HepG2 (cell line): ENCODE data around the gene CERS1.

ENCODE experiments used
- ATF3 ChIP-seq: sonication (generic); formaldehyde crosslinking; IDR thresholded peaks from 2 replicates; pipeline ENCODE4 v1.4.0; 2020; ENCODE audit warnings: missing genetic modification reagents
- FOSL1 ChIP-seq: sonication (generic); formaldehyde crosslinking; IDR thresholded peaks from 2 replicates; pipeline ENCODE4 v1.9.0; 2021; ENCODE audit warnings: missing genetic modification reagents, borderline replicate concordance
- PRDM10 ChIP-seq: sonication (generic); formaldehyde crosslinking; IDR thresholded peaks from 2 replicates; pipeline ENCODE4 v1.4.0; 2020; ENCODE audit warnings: low read depth, missing genetic modification reagents
- STAG1 ChIP-seq: sonication (generic); formaldehyde crosslinking; IDR thresholded peaks from 2 replicates; pipeline ENCODE4 v1.4.0; 2020; ENCODE audit warnings: missing genetic modification reagents
- TCF12 ChIP-seq, 2 experiments: fragments of 450-650 bp in 1 of 2; sonication (generic) in 1 of 2; formaldehyde crosslinking in 1 of 2; IDR thresholded peaks; 2 replicates each; pipeline versions ENCODE4 v1.6.1 to v1.8.0; 2017 to 2022; ENCODE audit warnings: antibody characterized with exemption in 1 of 2, mild to moderate bottlenecking in 1 of 2, missing genetic modification reagents in 1 of 2, moderate library complexity in 1 of 2
- TP53 ChIP-seq: sonication (generic); formaldehyde crosslinking; conservative IDR thresholded peaks from 2 replicates; pipeline ENCODE4 v1.4.0; 2020; ENCODE audit warnings: missing genetic modification reagents
- UBTF ChIP-seq: sonication (generic); formaldehyde crosslinking; IDR thresholded peaks from 2 replicates; pipeline ENCODE4 v1.4.0; 2020; ENCODE audit warnings: mild to moderate bottlenecking, missing genetic modification reagents

DNA sequence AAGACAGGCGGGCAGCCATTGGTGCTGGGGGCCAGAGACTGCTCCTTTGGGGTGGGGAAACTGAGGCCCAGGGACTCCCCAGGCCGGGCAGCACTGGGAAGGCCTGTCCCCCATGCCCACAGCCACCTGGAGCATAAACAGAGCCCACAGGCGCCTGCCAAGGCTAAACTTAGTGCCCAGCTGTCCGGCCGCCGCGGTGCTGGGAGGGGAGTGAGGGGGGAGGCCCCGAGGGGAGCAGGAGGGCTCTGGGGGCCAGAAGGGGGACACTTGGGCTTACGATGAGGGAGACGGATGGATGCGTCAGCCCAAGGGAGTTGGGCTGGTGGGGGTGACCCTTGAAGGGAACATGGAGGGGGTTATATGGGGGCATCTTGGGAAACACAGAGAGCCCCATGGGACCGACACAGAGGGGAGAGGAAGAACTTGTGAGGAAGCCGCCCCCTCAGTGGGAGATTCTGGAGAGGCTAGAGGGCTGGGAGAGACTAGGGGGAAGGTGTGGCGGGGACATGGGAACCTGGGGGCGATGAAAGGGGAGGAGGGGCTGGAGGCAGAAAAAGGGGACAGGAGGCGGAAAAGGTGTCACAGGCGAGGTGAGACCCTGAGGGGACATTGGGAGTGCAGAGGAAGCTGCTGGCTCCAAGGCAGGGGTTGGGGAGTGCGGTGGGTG is 2.2 kb downstream of the CERS1 start:
- no peak for TF ChIP-seq PRDM10 (CRISPR knock-in tag)
- no peak for TF ChIP-seq FOSL1 (CRISPR knock-in tag)
- no peak for TF ChIP-seq TCF12 (IDR thresholded peaks at IDR 0.05)
- TF ChIP-seq TCF12 (CRISPR knock-in tag; IDR thresholded peaks at IDR 0.05), result no peak
- TF ChIP-seq UBTF (CRISPR knock-in tag), result no peak
- TF ChIP-seq TP53 (CRISPR knock-in tag), result no peak
- no peak for TF ChIP-seq STAG1
- TF ChIP-seq ATF3, result no peak
